ENCODE data around the gene DTX1. TPM values are rescaled to one million over a fixed set of nuclear protein-coding genes. Genes with fewer than 3 reads are reported as not detected.

Gene DTX1
- total and polyA plus RNA-seq, 2 of the 13 experiments (the other 11 are each of a cell fraction or from before 2014, with no cell fraction given): not detected

- TF ChIP-seq TFAP4 (IDR thresholded peaks at IDR 0.05; ENCODE audit: borderline replicate concordance, low read depth) (no peak), HNF4G (IDR thresholded peaks at IDR 0.05; ENCODE audit: borderline replicate concordance, low read depth, low read length) (no peak), HNF4G (CRISPR knock-in tag; IDR thresholded peaks at IDR 0.05; ENCODE audit: borderline replicate concordance, low read depth) (no peak), ZMYM3 (CRISPR knock-in tag; IDR thresholded peaks at IDR 0.05) (peak; percentile 33; the same call in 1 of the 2 replicates), ZNF567 (CRISPR knock-in tag; IDR thresholded peaks at IDR 0.05; ENCODE audit: borderline replicate concordance) (no peak), ZC3H4 (CRISPR knock-in tag; IDR thresholded peaks at IDR 0.05; ENCODE audit: borderline replicate concordance) (no peak), SOX6 (IDR thresholded peaks at IDR 0.05) (no peak), SOX6 (CRISPR knock-in tag; IDR thresholded peaks at IDR 0.05) (0 out of 2 replicates have a peak, but pooled peaks have one; percentile 33), MNT (IDR thresholded peaks at IDR 0.05) (no peak), NR2F6 (IDR thresholded peaks at IDR 0.05) (no peak), NR2F6 (CRISPR knock-in tag; IDR thresholded peaks at IDR 0.05) (peak; percentile 10; the same call in 1 of the 2 replicates), FOSL2 (CRISPR knock-in tag; IDR thresholded peaks at IDR 0.05) (peak; percentile 48), ZNF235 (CRISPR knock-in tag; IDR thresholded peaks at IDR 0.05; ENCODE audit: borderline replicate concordance) (no peak), TERF1 (CRISPR knock-in tag; IDR thresholded peaks at IDR 0.05) (no peak), IKZF5 (CRISPR knock-in tag; IDR thresholded peaks at IDR 0.05) (peak; percentile 21; the same call in 1 of the 2 replicates), SMC3 (IDR thresholded peaks at IDR 0.05; ENCODE audit: low read length) (0 out of 2 replicates have a peak, but pooled peaks have one; percentile 11), KDM5B (CRISPR knock-in tag; IDR thresholded peaks at IDR 0.05; ENCODE audit: borderline replicate concordance) (peak; percentile 44; the same call in 1 of the 2 replicates), ZNF326 (CRISPR knock-in tag; IDR thresholded peaks at IDR 0.05; ENCODE audit: borderline replicate concordance) (no peak), NONO (IDR thresholded peaks at IDR 0.05) (no peak), NONO (CRISPR knock-in tag; conservative IDR thresholded peaks at IDR 0.05) (no peak), ZNF232 (CRISPR knock-in tag; IDR thresholded peaks at IDR 0.05; ENCODE audit: borderline replicate concordance) (no peak), SMAD1 (CRISPR knock-in tag; IDR thresholded peaks at IDR 0.05; ENCODE audit: borderline replicate concordance, low read depth) (no peak), IKZF1 (IDR thresholded peaks at IDR 0.05) (no peak), CEBPG (CRISPR knock-in tag; IDR thresholded peaks at IDR 0.05) (peak; percentile 62; the same call in 1 of the 2 replicates), RAD21 (CRISPR knock-in tag; IDR thresholded peaks at IDR 0.05) (peak; percentile 87), JUND (CRISPR knock-in tag; IDR thresholded peaks at IDR 0.05) (0 out of 2 replicates have a peak, but pooled peaks have one; percentile 31), ZNF264 (CRISPR knock-in tag; IDR thresholded peaks at IDR 0.05) (no peak), RNF2 (conservative IDR thresholded peaks at IDR 0.05; ENCODE audit: low read depth) (no peak), RXRB (CRISPR knock-in tag; IDR thresholded peaks at IDR 0.05; ENCODE audit: borderline replicate concordance) (0 out of 2 replicates have a peak, but pooled peaks have one; percentile 11), ETV5 (CRISPR knock-in tag; IDR thresholded peaks at IDR 0.05; ENCODE audit: borderline replicate concordance) (peak; percentile 91)
Measured at GRCh38 chr12:113098441-113099028, 42.0 kb downstream of the DTX1 start (continued).

Measured in HepG2 (cell line).